ENCODE results near the gene CST1.

- TF ChIP-seq, protein P1, sequence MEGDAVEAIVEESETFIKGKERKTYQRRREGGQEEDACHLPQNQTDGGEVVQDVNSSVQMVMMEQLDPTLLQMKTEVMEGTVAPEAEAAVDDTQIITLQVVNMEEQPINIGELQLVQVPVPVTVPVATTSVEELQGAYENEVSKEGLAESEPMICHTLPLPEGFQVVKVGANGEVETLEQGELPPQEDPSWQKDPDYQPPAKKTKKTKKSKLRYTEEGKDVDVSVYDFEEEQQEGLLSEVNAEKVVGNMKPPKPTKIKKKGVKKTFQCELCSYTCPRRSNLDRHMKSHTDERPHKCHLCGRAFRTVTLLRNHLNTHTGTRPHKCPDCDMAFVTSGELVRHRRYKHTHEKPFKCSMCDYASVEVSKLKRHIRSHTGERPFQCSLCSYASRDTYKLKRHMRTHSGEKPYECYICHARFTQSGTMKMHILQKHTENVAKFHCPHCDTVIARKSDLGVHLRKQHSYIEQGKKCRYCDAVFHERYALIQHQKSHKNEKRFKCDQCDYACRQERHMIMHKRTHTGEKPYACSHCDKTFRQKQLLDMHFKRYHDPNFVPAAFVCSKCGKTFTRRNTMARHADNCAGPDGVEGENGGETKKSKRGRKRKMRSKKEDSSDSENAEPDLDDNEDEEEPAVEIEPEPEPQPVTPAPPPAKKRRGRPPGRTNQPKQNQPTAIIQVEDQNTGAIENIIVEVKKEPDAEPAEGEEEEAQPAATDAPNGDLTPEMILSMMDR (IDR thresholded peaks at IDR 0.05) = no peak
- no peak for TF ChIP-seq POLR2A (IDR thresholded peaks at IDR 0.05)
Observed at GRCh38 chr20:23765578-23765977, 14.8 kb upstream of the CST1 start.

Data from lower leg skin (tissue), 3 donors.